Spleen (tissue), 7 donors: ENCODE measurements around the gene RNF13.

Experiments used
- POLR2A ChIP-seq, 3 donors: fragments of 450-650 bp; IDR thresholded peaks; one replicate each; pipeline ENCODE4 v1.5.1; 2017; ENCODE audit warnings: antibody characterized with exemption in 3 of 3, mild to moderate bottlenecking in 1 of 3
- POLR2AphosphoS5 ChIP-seq, 3 donors: sonication (generic); formaldehyde crosslinking; IDR thresholded peaks; one replicate each; pipeline ENCODE4 v1.5.1; 2017; ENCODE audit warnings: antibody characterized with exemption in 3 of 3
- TF ChIP-seq, protein P1 (sequence below), 11 experiments: fragments of 200-600 bp in 7 of 11; fragments of 450-650 bp in 4 of 11; sonication (generic) in 4 of 11; IDR thresholded peaks in 8 of 11; conservative IDR thresholded peaks in 3 of 11; 1 replicate in 7 of 11; 2 replicates in 4 of 11; pipeline versions ENCODE4 v1.4.0 to v1.8.0; 2016 to 2021; ENCODE audit warnings: antibody characterized with exemption in 11 of 11, inconsistent platforms in 4 of 11, mild to moderate bottlenecking in 1 of 11
- donor health status: DM: no; HTN: no; CAD: no; lungs with moderate emphysema.
- donor health status: DM: no; HTN: no; CAD: no.
- donor health status: DM: no; HTN: no; CAD: no.

DNA sequence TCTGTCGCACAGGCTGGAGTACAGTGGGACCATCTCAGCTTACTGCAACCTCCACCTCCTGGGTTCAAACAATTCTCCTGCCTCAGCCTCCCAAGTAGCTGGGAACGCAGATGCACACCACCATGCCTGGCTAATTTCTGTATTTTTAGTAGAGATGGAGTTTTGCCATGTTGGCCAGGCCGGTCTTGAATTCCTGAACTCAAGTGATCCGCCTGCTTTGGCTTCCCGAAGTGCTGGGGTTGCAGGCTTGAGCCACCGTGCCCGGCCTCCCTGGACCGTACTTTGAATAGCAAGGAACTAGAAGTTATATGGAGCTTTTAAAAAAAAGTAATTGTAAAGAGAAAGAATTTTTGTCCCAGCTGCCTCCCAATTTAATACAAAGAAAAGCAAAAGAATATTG lies 12.3 kb upstream of the RNF13 start:
- TF ChIP-seq POLR2A (IDR thresholded peaks at IDR 0.05) (no peak), POLR2AphosphoS5 (IDR thresholded peaks at IDR 0.05) (no peak)
- TF ChIP-seq, protein P1, sequence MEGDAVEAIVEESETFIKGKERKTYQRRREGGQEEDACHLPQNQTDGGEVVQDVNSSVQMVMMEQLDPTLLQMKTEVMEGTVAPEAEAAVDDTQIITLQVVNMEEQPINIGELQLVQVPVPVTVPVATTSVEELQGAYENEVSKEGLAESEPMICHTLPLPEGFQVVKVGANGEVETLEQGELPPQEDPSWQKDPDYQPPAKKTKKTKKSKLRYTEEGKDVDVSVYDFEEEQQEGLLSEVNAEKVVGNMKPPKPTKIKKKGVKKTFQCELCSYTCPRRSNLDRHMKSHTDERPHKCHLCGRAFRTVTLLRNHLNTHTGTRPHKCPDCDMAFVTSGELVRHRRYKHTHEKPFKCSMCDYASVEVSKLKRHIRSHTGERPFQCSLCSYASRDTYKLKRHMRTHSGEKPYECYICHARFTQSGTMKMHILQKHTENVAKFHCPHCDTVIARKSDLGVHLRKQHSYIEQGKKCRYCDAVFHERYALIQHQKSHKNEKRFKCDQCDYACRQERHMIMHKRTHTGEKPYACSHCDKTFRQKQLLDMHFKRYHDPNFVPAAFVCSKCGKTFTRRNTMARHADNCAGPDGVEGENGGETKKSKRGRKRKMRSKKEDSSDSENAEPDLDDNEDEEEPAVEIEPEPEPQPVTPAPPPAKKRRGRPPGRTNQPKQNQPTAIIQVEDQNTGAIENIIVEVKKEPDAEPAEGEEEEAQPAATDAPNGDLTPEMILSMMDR (IDR thresholded peaks at IDR 0.05 in 8 of 11, conservative IDR thresholded peaks at IDR 0.05 in 3 of 11) = no peak
